B cell (primary cell): ENCODE data around the gene AP2B1. TPM values are rescaled to one million over a fixed set of nuclear protein-coding genes. Genes with fewer than 3 reads are reported as not detected.
A peak's percentile ranks its signal among the peaks of the same experiment; 100 is the strongest.

Experiments used
- ATAC-seq: fragments of 200-7000 bp; cut with Tn5 transposase; one replicate; pipeline ENCODE4 v1.10.0; 2021; ENCODE audit warnings: low read depth, mild to moderate bottlenecking, moderate number of reproducible peaks, moderate library complexity
- CTCF ChIA-PET: fragments of 350-600 bp; sonication (Branson Sonifier 250); formaldehyde crosslinking; loops from one replicate; lab custom pipeline; 2021; ENCODE audit warnings: antibody characterized with exemption, inconsistent platforms; lab: Charles Lee
- POLR2A ChIA-PET: fragments of 350-600 bp; sonication (Branson Sonifier 250); formaldehyde crosslinking; loops from one replicate; lab custom pipeline; 2021; ENCODE audit warnings: antibody characterized with exemption; lab: Charles Lee
- DNase-seq: peaks from one replicate; pipeline ENCODE4 v3.0.0; 2013
- H2AFZ ChIP-seq: 2 replicates; pipeline ENCODE4 v1.6.1; 2012; ENCODE audit warnings: mild to moderate bottlenecking, low read depth, low read length; ENCODE audit not compliant: insufficient read depth, poor library complexity, severe bottlenecking
- H3K27ac ChIP-seq, 2 donors: 1 replicate in 1 of 2; 2 replicates in 1 of 2; pipeline ENCODE4 v1.5.1; 2012 to 2013; ENCODE audit warnings: low read length in 2 of 2, mild to moderate bottlenecking in 2 of 2, moderate library complexity in 1 of 2
- H3K27me3 ChIP-seq, 4 experiments: fragments of 200-600 bp in 1 of 4; sonication (generic) in 1 of 4; replicated peaks in 1 of 4; 1 replicate in 2 of 4; 2 replicates in 2 of 4; pipeline versions ENCODE4 v1.6.1 to v1.7.0; 2013 to 2016; ENCODE audit warnings: low read length in 3 of 4, mild to moderate bottlenecking in 2 of 4, mixed read lengths in 1 of 4, moderate library complexity in 1 of 4; ENCODE audit not compliant: insufficient read depth in 4 of 4, control insufficient read depth in 3 of 4; ENCODE audit errors: control extremely low read depth in 1 of 4
- H3K36me3 ChIP-seq, 2 experiments: replicated peaks in 1 of 2; 1 replicate in 1 of 2; 2 replicates in 1 of 2; pipeline versions ENCODE4 v1.6.1 to v1.7.1; 2013; ENCODE audit warnings: low read length in 1 of 2; ENCODE audit not compliant: insufficient read depth in 2 of 2, control insufficient read depth in 1 of 2; ENCODE audit errors: control extremely low read depth in 1 of 2, extremely low read depth in 1 of 2
- H3K4me1 ChIP-seq, 2 donors: fragments of 200-600 bp in 1 of 2; sonication (generic) in 1 of 2; 1 replicate in 1 of 2; 2 replicates in 1 of 2; pipeline versions ENCODE4 v1.5.1 to v1.6.1; 2013 to 2017; ENCODE audit warnings: low read length in 2 of 2; ENCODE audit not compliant: control insufficient read depth in 2 of 2, insufficient read depth in 2 of 2
- H3K4me2 ChIP-seq: replicated peaks from 2 replicates; pipeline ENCODE3; 2012; ENCODE audit warnings: mild to moderate bottlenecking, low read depth, low read length; ENCODE audit not compliant: poor library complexity, severe bottlenecking
- H3K4me3 ChIP-seq, 5 experiments: fragments of 200-600 bp in 1 of 5; sonication (generic) in 1 of 5; 1 replicate in 3 of 5; 2 replicates in 2 of 5; pipeline versions ENCODE4 v1.5.1 to v1.7.0; 2011 to 2016; ENCODE audit warnings: low read length in 4 of 5, mild to moderate bottlenecking in 4 of 5, low read depth in 2 of 5, control low read depth in 1 of 5, moderate library complexity in 1 of 5; ENCODE audit not compliant: insufficient read depth in 1 of 5; ENCODE audit errors: control extremely low read depth in 1 of 5, extremely low read depth in 1 of 5
- H3K79me2 ChIP-seq: fragments of 200-600 bp; sonication (generic); one replicate; pipeline ENCODE4 v1.6.0; 2016; ENCODE audit warnings: low read length; ENCODE audit not compliant: control insufficient read depth, insufficient read depth
- H3K9ac ChIP-seq: fragments of 200-600 bp; sonication (generic); 2 replicates; pipeline ENCODE4 v1.6.1; 2017; ENCODE audit warnings: mild to moderate bottlenecking, low read length, moderate library complexity
- H3K9me3 ChIP-seq, 3 donors: one replicate each; pipeline versions ENCODE4 v1.6.1 to v1.7.1; 2013; ENCODE audit warnings: low read length in 2 of 3; ENCODE audit not compliant: control insufficient read depth in 2 of 3, insufficient read depth in 1 of 3; ENCODE audit errors: control extremely low read depth in 1 of 3
- H4K20me1 ChIP-seq: 2 replicates; pipeline ENCODE4 v1.6.0; 2012; ENCODE audit warnings: mild to moderate bottlenecking, low read length; ENCODE audit not compliant: insufficient read depth, control insufficient read depth, poor library complexity, severe bottlenecking
- H3K27ac Mint-ChIP-seq: one replicate; pipeline ENCODE4 v1.8.0; 2021; ENCODE audit warnings: mixed read lengths
- H3K27me3 Mint-ChIP-seq: one replicate; pipeline ENCODE4 v1.8.0; 2021; ENCODE audit warnings: mixed read lengths
- H3K4me1 Mint-ChIP-seq: one replicate; pipeline ENCODE4 v1.8.0; 2021; ENCODE audit warnings: mixed read lengths
- H3K4me3 Mint-ChIP-seq: one replicate; pipeline ENCODE4 v1.8.0; 2021; ENCODE audit warnings: mixed read lengths
- H3K9me3 Mint-ChIP-seq: one replicate; pipeline ENCODE4 v1.8.0; 2022; ENCODE audit warnings: mixed read lengths; ENCODE audit not compliant: insufficient read depth
- EZH2 ChIP-seq: IDR thresholded peaks from 2 replicates; pipeline ENCODE4 v1.6.1; 2012; ENCODE audit warnings: borderline replicate concordance, low read depth, mild to moderate bottlenecking, moderate library complexity, low read length; ENCODE audit not compliant: insufficient read depth, poor library complexity, severe bottlenecking
- WGBS: methylation state at CpG from one replicate; pipeline ENCODE4 v1.1.5; 2013; ENCODE audit warnings: missing lambda C conversion rate; ENCODE audit not compliant: insufficient coverage; 5-methylcytosine and 5-hydroxymethylcytosine counted together
- intact Hi-C: fragments of 100-400 bp; cut with micrococcal nuclease; formaldehyde crosslinking; loops from one replicate; pipeline ENCODE4 v1.10.0; 2022
- polyA plus RNA-seq: library from polyadenylated mRNA; depleted of rRNA; stranded (reverse); fragments of >200 nt; gene quantifications from 2 replicates; pipeline ENCODE4 v1.2.3, GENCODE V29; 2012
- total RNA-seq, 2 donors: library from RNA; stranded (reverse); fragments of 120-200 nt in 1 of 2; gene quantifications; 1 replicate in 1 of 2; 2 replicates in 1 of 2; pipeline versions ENCODE4 v1.2.3 to v1.2.4, GENCODE V29; 2013 to 2022
- TF ChIP-seq, protein P1 (sequence below): fragments of 200-600 bp; IDR thresholded peaks from one replicate; pipeline ENCODE4 v1.8.0; 2022; ENCODE audit warnings: antibody characterized with exemption, mild to moderate bottlenecking

AP2B1 gene
- total and polyA plus RNA-seq, 2 donors (not counting 1 experiment from before 2014, with no cell fraction given) = 33.1 to 123 TPM

DNA sequence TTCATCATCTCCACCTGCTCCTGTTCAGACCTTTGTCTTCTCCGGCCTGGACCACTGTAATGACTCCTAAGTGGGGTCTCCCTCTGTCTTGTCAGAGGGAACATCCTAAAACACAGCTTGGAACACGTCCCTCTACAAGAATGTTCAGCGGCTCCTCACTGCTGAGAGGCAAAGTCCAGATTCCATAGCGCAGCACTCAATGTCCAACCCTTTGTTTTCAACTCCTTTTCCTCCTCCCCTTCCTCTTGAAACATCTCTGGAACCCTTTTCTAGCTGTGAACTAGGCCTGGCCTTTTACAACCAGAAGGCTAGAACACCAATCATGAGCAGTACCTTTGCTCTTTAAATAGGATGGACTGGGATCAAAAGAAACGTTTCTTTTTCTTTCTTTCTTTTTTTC is 174.5 kb downstream of the AP2B1 start:
- Histone ChIP-seq H2AFZ (no peak overlapping the region), H3K9ac (no peak overlapping the region), H3K4me1 (peaks cover 7 to 13% of the 10 kb centered on the region in 2 donors), H3K9me3 (no peaks in the 10 kb centered on the region), H4K20me1 (no peaks in the 10 kb centered on the region), H3K79me2 (no peaks in the 10 kb centered on the region), H3K4me3 (no peak overlapping the region), H3K27ac (no peak overlapping the region), H3K27me3 (no peaks in the 10 kb centered on the region), H3K36me3 (no peaks in the 10 kb centered on the region), H3K4me2 (no peak overlapping the region)
- no peak for TF ChIP-seq EZH2
- TF ChIP-seq, protein P1, sequence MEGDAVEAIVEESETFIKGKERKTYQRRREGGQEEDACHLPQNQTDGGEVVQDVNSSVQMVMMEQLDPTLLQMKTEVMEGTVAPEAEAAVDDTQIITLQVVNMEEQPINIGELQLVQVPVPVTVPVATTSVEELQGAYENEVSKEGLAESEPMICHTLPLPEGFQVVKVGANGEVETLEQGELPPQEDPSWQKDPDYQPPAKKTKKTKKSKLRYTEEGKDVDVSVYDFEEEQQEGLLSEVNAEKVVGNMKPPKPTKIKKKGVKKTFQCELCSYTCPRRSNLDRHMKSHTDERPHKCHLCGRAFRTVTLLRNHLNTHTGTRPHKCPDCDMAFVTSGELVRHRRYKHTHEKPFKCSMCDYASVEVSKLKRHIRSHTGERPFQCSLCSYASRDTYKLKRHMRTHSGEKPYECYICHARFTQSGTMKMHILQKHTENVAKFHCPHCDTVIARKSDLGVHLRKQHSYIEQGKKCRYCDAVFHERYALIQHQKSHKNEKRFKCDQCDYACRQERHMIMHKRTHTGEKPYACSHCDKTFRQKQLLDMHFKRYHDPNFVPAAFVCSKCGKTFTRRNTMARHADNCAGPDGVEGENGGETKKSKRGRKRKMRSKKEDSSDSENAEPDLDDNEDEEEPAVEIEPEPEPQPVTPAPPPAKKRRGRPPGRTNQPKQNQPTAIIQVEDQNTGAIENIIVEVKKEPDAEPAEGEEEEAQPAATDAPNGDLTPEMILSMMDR = no peak
- Mint-ChIP-seq H3K4me3 (no peak overlapping the region), H3K4me1 (peaks cover 8% of the 10 kb centered on the region), H3K27me3 (no peaks in the 10 kb centered on the region), H3K27ac (no peak overlapping the region), H3K9me3 (no peaks in the 10 kb centered on the region)
- CTCF ChIA-PET = interaction anchor here (0.7 to 3.4 kb wide), 4 partner anchors 14 to 48 kb away, joined by 3 to 22 read pairs (median 6); partner anchors contain the start of gene TAF15
- ATAC-seq = no peak
- 100% methylated on average over 5 of the region's 5 CpGs for WGBS
- intact Hi-C loops = loop anchor here (10.0 kb wide), 1 partner anchor 723 kb away; the partner anchor contains the start of gene ZNHIT3
- DNase-seq = no peak
- POLR2A ChIA-PET = no interaction called here

DNA sequence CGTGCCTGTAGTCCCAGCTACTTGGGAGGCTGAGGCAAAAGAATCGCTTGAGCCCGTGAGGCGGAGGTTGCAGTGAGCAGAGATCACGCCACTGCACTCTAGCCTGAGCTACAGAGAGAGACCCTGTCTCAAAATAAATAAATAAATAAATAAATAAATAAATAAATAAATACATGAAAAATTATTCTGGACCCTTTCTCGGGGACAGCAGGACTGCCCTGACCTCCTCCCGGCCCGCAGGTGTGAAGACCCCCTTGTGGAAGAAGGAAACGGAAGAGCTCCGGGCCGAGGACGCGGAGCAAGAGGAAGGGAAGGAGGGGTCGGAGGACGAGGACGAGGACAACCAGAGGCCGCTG is 176.6 kb downstream of the AP2B1 start:
- peak overlapping the region; percentile 99 for H3K4me2 ChIP-seq
- peak overlapping the region in 4 of 5 experiments; percentile 72 to 88 (median 77) for H3K4me3 ChIP-seq
- ChIA-PET CTCF (interaction anchor here (0.5 to 10.2 kb wide), 49 partner anchors 8 to 1344 kb away, joined by 3 to 349 read pairs (median 4); partner anchors contain the start of genes MMP28, PEX12, TAF15 and ZNHIT3), POLR2A (interaction anchor here (0.8 to 1.7 kb wide), 4 partner anchors 26 to 185 kb away, joined by 3 to 33 read pairs (median 4); partner anchors contain the start of gene TAF15)
- Mint-ChIP-seq H3K4me3 (peak overlapping the region; percentile 94), H3K27ac (peak overlapping the region; percentile 27), H3K27me3 (no peaks in the 10 kb centered on the region), H3K9me3 (no peaks in the 10 kb centered on the region), H3K4me1 (peaks cover 8% of the 10 kb centered on the region)
- DNase-seq (no peak), ATAC-seq (no peak)
- intact Hi-C loops = loop anchor here (1.0 to 10.0 kb wide), 4 partner anchors 41 to 783 kb away; partner anchors contain the start of genes LIG3, TAF15 and ZNHIT3
- peak overlapping the region; percentile 99 for H2AFZ ChIP-seq
- TF ChIP-seq EZH2 = no peak
- TF ChIP-seq, protein P1 = no peak
- no peak overlapping the region for H3K27ac ChIP-seq
- 18% methylated on average over 11 of the region's 17 CpGs for WGBS
- H3K36me3 ChIP-seq = no peaks in the 10 kb centered on the region
- peaks cover 7 to 13% of the 10 kb centered on the region in 2 donors for H3K4me1 ChIP-seq
- H3K27me3 ChIP-seq = no peaks in the 10 kb centered on the region
- H3K9me3 ChIP-seq = no peaks in the 10 kb centered on the region
- H3K9ac ChIP-seq = peak overlapping the region; percentile 85
- H4K20me1 ChIP-seq = no peaks in the 10 kb centered on the region
- no peaks in the 10 kb centered on the region for H3K79me2 ChIP-seq
